HUDEP-2 (cell line): ENCODE data around the gene GSTM4.

Experiments used
- DNase-seq, 76 experiments: peaks; one replicate each; lab custom pipeline; 2025; ENCODE audit not compliant: unreplicated experiment in 76 of 76; lab: John Stamatoyannopoulos, UW

Gene GSTM4

GRCh38 chr1:109624201-109625010 is 31.5 kb upstream of the GSTM4 start:
- DNase-seq: peak in 9 of 76 experiments; percentile 11 to 37 (median 21)

GRCh38 chr1:109625176-109625575 is 30.7 kb upstream of the GSTM4 start:
- DNase-seq: no peak

GRCh38 chr1:109625601-109626560 is 30.0 kb upstream of the GSTM4 start:
- DNase-seq: no peak

- no peak for DNase-seq
Observed at GRCh38 chr1:109626682-109627408, 29.1 kb upstream of the GSTM4 start.

- no peak for DNase-seq
Observed at GRCh38 chr1:109627692-109628399, 28.1 kb upstream of the GSTM4 start.

- DNase-seq: no peak
Observed at GRCh38 chr1:109628540-109629321, 27.2 kb upstream of the GSTM4 start.

GRCh38 chr1:109629372-109630030 is 26.4 kb upstream of the GSTM4 start:
- DNase-seq: no peak

- DNase-seq: peak in 1 of 76 experiments; percentile 15
Observed at GRCh38 chr1:109630081-109630897, 25.6 kb upstream of the GSTM4 start.

- no peak for DNase-seq
Observed at GRCh38 chr1:109630898-109631512, 24.9 kb upstream of the GSTM4 start.

- DNase-seq: no peak
Observed at GRCh38 chr1:109631513-109632505, 24.1 kb upstream of the GSTM4 start.

- DNase-seq: no peak
Observed at GRCh38 chr1:109632671-109633346, 23.1 kb upstream of the GSTM4 start.

GRCh38 chr1:109634292-109634691 is 21.6 kb upstream of the GSTM4 start:
- no peak for DNase-seq

- DNase-seq: no peak
Observed at GRCh38 chr1:109634771-109635750, 20.8 kb upstream of the GSTM4 start.

GRCh38 chr1:109635862-109636200 is 20.1 kb upstream of the GSTM4 start:
- no peak for DNase-seq
